GM19193 (cell line): ENCODE measurements around the gene KRTAP5-7.

Experiments used
- POLR2A ChIP-seq: IDR thresholded peaks from 4 replicates; pipeline ENCODE4 v1.6.1; 2011; ENCODE audit not compliant: insufficient read depth, insufficient read length; ENCODE audit errors: extremely low read depth

KRTAP5-7 gene

DNA sequence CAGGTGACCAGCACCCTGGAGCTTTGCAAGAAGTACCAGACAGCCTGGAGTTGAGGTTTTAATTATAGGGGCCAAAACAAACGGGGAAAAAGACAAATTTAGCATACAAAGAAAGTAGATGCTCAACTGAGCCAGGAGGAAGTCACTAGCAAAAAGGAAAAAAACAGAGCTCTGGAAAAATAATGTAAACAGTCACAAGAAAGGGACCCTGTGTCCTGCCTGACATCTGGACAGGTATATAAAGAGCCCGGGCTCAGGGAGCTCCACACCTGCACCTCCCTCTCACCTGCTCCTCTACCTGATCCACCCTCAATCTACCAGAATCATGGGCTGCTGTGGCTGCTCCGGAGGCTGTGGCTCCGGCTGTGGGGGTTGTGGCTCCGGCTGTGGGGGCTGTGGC lies 38.2 kb downstream of the KRTAP5-7 start, which contains the start of gene KRTAP5-10:
Gene KRTAP5-10 (plus strand): TSS at position 301 of the 400 bp plus-strand sequence. CDS start 25 bp downstream, at position 326.
- no peak for TF ChIP-seq POLR2A

- no peak for TF ChIP-seq POLR2A
These were observed 39.1 kb downstream of the KRTAP5-7 start for GRCh38 chr11:71566081-71566620.

DNA sequence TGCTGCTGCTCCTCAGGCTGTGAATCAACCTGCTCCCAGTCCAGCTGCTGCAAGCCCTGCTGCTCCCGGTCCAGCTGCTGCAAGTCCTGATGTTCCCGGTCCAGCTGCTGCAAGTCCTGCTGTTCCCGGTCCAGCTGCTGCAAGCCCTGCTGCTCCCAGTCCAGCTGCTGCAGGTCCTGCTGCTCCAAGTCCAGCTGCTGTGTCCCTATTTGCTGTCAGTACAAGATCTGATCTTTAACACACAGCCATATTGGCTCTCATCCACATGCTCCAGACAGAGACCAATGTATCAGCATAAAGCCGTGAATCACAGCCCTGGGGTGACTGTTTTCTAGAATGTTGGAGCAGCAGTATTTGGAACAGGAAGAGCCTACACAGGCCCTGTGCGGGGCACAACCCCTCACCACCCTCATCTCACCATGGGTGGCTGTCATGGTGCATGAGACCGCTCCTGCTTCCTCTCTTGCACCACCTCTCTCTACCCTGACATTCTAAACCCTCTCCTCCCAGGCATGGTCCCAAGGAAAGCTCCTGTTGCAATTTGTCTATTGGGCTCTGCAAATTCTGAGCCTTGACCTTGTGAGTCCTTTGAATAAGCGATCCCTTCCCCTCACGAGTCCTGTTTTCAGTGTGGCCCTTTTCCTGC lies 41.8 kb downstream of the KRTAP5-7 start:
- TF ChIP-seq POLR2A, result no peak

- no peak for TF ChIP-seq POLR2A
These were observed 45.7 kb downstream of the KRTAP5-7 start for GRCh38 chr11:71572811-71573210.

DNA sequence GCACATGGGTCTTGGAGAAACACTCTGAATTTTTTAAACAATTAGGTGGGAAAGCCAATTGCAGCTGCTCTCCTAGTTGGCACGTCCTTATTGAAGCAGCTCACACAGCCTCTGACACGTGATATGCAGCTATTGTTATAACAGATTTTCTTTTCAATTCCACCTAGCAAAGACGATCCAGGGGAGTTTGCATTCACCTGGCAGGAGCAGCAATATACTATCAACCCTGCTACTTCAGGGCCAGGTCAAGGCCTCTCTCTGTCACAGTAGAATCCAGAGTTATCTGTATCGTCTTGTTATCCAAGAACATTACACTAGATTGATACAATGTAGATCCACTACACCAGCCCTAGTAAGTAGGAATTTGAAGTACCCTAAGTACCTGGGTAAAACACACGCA lies 47.4 kb downstream of the KRTAP5-7 start:
- no peak for TF ChIP-seq POLR2A

GRCh38 chr11:71575723-71576424 lies 48.8 kb downstream of the KRTAP5-7 start:
- no peak for TF ChIP-seq POLR2A

DNA sequence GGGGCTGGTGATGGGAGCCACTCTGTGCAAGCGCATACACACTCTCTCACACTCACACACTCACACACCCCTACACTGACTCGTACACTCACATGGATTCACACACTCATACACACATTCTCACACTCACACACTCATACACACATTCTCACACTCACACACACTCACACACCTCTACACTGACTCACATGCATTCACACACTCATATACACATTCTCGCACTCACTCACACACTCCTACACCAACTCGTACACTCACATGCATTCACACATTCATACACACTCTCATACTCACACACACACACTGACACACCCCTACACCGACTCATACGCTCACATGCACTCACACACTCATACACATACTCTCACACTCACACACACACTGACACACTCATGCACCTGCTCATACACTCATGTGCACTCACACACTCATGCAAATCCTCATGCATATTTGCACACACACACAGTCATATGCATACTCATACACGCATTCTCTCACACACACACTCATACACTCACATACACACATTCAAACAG lies 50.5 kb downstream of the KRTAP5-7 start:
- TF ChIP-seq POLR2A, result no peak
